HepG2 (cell line): ENCODE measurements around the gene TKFC. TPM values are rescaled to one million over a fixed set of nuclear protein-coding genes. Genes with fewer than 3 reads are reported as not detected.

Experiments used
- HCFC1 ChIP-seq: fragments of 150-350 bp; IDR thresholded peaks from 2 replicates; pipeline ENCODE4 v1.6.1; 2014; ENCODE audit warnings: low read depth, low read length
- IRF2 ChIP-seq: IDR thresholded peaks from 2 replicates; pipeline ENCODE4 v1.6.1; 2018; ENCODE audit warnings: missing genetic modification reagents, missing compliant biosample characterization
- JDP2 ChIP-seq: sonication (generic); formaldehyde crosslinking; IDR thresholded peaks from 2 replicates; pipeline ENCODE4 v1.8.1; 2022; ENCODE audit warnings: missing genetic modification reagents, borderline replicate concordance
- MEIS1 ChIP-seq: sonication (generic); formaldehyde crosslinking; IDR thresholded peaks from 2 replicates; pipeline ENCODE4 v1.9.0; 2021; ENCODE audit warnings: mild to moderate bottlenecking, missing genetic modification reagents, moderate library complexity, borderline replicate concordance
- SETDB1 ChIP-seq: sonication (generic); formaldehyde crosslinking; IDR thresholded peaks from 2 replicates; pipeline ENCODE4 v1.5.1; 2020; ENCODE audit warnings: missing genetic modification reagents, mild to moderate bottlenecking, borderline replicate concordance
- TRAFD1 ChIP-seq: sonication (generic); formaldehyde crosslinking; IDR thresholded peaks from 2 replicates; pipeline ENCODE4 v1.5.1; 2020; ENCODE audit warnings: missing genetic modification reagents, mild to moderate bottlenecking, borderline replicate concordance
- TSC22D2 ChIP-seq: sonication (generic); formaldehyde crosslinking; IDR thresholded peaks from 2 replicates; pipeline ENCODE4 v1.5.1; 2020; ENCODE audit warnings: missing genetic modification reagents, mild to moderate bottlenecking, borderline replicate concordance
- ZBTB42 ChIP-seq: sonication (generic); formaldehyde crosslinking; IDR thresholded peaks from 2 replicates; pipeline ENCODE4 v1.5.0; 2020; ENCODE audit warnings: mild to moderate bottlenecking, missing genetic modification reagents
- ZKSCAN1 ChIP-seq: fragments of 150-350 bp; IDR thresholded peaks from 2 replicates; pipeline ENCODE4 v1.6.1; 2014; ENCODE audit warnings: low read length
- ZNF292 ChIP-seq: sonication (generic); formaldehyde crosslinking; IDR thresholded peaks from 2 replicates; pipeline ENCODE4 v1.8.1; 2022; ENCODE audit warnings: mild to moderate bottlenecking, low read depth, missing genetic modification reagents, borderline replicate concordance
- ZNF737 ChIP-seq: sonication (generic); formaldehyde crosslinking; IDR thresholded peaks from 2 replicates; pipeline ENCODE4 v1.5.0; 2020; ENCODE audit warnings: missing genetic modification reagents, mild to moderate bottlenecking, borderline replicate concordance
- polyA plus RNA-seq, 8 experiments: library from polyadenylated mRNA; depleted of rRNA in 3 of 8; stranded (reverse) in 7 of 8; unstranded in 1 of 8; fragments of >200 nt; fragmentation: Illumina TruSeq in 4 of 8; extraction: Trizol in 4 of 8; gene quantifications; 2 replicates each; pipeline versions ENCODE4 v1.2.1 to v1.2.3, GENCODE V29; 2011 to 2016; ENCODE audit warnings: low read depth in 4 of 8, missing spikeins in 1 of 8, mixed read lengths in 1 of 8; ENCODE audit not compliant: insufficient read depth in 1 of 8
- total RNA-seq, 5 experiments: library from RNA; depleted of rRNA; stranded (reverse); fragments of >200 nt; fragmentation: Illumina TruSeq; extraction: Trizol; gene quantifications; 2 replicates each; pipeline ENCODE4 v1.2.3, GENCODE V29; 2016; ENCODE audit warnings: low read depth in 1 of 5
- TF ChIP-seq, protein P1 (sequence below): IDR thresholded peaks from 2 replicates; pipeline ENCODE4 v1.6.1; 2016; ENCODE audit warnings: mild to moderate bottlenecking
- TF ChIP-seq, protein P2 (sequence below): sonication (generic); formaldehyde crosslinking; IDR thresholded peaks from 2 replicates; pipeline ENCODE4 v1.5.0; 2020; ENCODE audit warnings: mild to moderate bottlenecking, missing genetic modification reagents, borderline replicate concordance
- TF ChIP-seq, protein P3 (sequence below): sonication (generic); formaldehyde crosslinking; IDR thresholded peaks from 2 replicates; pipeline ENCODE4 v1.8.0; 2022; ENCODE audit warnings: missing genetic modification reagents, mild to moderate bottlenecking, moderate library complexity, borderline replicate concordance

TKFC gene
- total and polyA plus RNA-seq, 2 of the 13 experiments (the other 11 are each of a cell fraction or from before 2014, with no cell fraction given): 147 to 197 TPM

DNA sequence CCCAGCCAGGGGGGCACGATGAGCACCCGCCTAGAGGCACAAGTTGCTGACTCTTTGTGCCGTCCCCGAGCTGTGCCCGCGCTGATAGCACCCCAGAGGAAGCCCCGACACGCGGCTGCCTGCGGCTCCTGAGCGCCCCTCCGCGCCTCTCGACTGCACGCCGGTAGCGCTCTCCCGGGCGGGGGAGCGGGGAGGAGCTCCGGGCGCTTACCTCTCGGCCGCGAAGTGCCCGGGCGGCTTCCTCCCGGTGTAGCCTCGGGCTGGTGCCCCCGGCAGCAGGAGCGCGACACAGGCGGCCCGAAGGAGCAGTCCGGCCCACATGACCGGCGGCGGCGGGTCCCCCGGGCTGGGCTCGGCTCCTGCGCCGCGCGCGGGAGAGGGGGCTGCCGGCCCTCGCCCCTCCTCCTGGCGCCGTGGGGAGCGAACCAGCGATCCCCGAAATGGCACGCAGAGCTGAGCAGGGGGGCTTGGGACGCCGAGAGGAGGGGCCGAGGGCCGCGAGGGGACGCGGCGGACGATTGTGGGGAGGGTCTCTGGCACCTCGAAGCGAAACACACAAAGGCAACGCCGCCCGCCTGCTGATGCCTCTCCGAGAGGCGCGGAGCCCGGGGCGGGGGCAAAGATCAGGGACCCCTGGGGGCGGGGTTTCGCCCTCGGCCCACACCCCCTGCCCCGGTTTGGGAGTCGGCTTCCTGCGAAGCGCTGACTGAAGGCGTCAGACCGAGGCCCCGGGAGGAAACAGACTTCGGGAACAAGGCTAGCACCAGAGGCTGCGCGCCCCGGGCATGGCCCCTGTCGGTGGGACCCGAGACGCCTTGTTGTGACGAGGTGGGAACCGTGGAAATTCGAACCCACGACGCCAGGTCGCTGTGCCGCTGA, 38.1 kb upstream of the TKFC start, which contains the start of gene VWCE (continued):
- TF ChIP-seq TRAFD1 (no peak), ZBTB42 (peak; percentile 62; the same call in 1 of the 2 replicates), JDP2 (CRISPR knock-in tag) (no peak; the same call in 1 of the 2 replicates), ZNF737 (CRISPR knock-in tag) (no peak), IRF2 (CRISPR knock-in tag) (peak; percentile 82), ZKSCAN1 (no peak), MEIS1 (CRISPR knock-in tag) (no peak), HCFC1 (no peak), ZNF292 (CRISPR knock-in tag) (no peak; the same call in 1 of the 2 replicates), SETDB1 (CRISPR knock-in tag) (peak; percentile 56; the same call in 1 of the 2 replicates), TSC22D2 (CRISPR knock-in tag) (no peak)
- TF ChIP-seq, protein P1, sequence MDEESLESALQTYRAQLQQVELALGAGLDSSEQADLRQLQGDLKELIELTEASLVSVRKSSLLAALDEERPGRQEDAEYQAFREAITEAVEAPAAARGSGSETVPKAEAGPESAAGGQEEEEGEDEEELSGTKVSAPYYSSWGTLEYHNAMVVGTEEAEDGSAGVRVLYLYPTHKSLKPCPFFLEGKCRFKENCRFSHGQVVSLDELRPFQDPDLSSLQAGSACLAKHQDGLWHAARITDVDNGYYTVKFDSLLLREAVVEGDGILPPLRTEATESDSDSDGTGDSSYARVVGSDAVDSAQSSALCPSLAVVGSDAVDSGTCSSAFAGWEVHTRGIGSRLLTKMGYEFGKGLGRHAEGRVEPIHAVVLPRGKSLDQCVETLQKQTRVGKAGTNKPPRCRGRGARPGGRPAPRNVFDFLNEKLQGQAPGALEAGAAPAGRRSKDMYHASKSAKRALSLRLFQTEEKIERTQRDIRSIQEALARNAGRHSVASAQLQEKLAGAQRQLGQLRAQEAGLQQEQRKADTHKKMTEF (CRISPR knock-in tag): peak; percentile 62; the same call in 1 of the 2 replicates
- TF ChIP-seq, protein P2, sequence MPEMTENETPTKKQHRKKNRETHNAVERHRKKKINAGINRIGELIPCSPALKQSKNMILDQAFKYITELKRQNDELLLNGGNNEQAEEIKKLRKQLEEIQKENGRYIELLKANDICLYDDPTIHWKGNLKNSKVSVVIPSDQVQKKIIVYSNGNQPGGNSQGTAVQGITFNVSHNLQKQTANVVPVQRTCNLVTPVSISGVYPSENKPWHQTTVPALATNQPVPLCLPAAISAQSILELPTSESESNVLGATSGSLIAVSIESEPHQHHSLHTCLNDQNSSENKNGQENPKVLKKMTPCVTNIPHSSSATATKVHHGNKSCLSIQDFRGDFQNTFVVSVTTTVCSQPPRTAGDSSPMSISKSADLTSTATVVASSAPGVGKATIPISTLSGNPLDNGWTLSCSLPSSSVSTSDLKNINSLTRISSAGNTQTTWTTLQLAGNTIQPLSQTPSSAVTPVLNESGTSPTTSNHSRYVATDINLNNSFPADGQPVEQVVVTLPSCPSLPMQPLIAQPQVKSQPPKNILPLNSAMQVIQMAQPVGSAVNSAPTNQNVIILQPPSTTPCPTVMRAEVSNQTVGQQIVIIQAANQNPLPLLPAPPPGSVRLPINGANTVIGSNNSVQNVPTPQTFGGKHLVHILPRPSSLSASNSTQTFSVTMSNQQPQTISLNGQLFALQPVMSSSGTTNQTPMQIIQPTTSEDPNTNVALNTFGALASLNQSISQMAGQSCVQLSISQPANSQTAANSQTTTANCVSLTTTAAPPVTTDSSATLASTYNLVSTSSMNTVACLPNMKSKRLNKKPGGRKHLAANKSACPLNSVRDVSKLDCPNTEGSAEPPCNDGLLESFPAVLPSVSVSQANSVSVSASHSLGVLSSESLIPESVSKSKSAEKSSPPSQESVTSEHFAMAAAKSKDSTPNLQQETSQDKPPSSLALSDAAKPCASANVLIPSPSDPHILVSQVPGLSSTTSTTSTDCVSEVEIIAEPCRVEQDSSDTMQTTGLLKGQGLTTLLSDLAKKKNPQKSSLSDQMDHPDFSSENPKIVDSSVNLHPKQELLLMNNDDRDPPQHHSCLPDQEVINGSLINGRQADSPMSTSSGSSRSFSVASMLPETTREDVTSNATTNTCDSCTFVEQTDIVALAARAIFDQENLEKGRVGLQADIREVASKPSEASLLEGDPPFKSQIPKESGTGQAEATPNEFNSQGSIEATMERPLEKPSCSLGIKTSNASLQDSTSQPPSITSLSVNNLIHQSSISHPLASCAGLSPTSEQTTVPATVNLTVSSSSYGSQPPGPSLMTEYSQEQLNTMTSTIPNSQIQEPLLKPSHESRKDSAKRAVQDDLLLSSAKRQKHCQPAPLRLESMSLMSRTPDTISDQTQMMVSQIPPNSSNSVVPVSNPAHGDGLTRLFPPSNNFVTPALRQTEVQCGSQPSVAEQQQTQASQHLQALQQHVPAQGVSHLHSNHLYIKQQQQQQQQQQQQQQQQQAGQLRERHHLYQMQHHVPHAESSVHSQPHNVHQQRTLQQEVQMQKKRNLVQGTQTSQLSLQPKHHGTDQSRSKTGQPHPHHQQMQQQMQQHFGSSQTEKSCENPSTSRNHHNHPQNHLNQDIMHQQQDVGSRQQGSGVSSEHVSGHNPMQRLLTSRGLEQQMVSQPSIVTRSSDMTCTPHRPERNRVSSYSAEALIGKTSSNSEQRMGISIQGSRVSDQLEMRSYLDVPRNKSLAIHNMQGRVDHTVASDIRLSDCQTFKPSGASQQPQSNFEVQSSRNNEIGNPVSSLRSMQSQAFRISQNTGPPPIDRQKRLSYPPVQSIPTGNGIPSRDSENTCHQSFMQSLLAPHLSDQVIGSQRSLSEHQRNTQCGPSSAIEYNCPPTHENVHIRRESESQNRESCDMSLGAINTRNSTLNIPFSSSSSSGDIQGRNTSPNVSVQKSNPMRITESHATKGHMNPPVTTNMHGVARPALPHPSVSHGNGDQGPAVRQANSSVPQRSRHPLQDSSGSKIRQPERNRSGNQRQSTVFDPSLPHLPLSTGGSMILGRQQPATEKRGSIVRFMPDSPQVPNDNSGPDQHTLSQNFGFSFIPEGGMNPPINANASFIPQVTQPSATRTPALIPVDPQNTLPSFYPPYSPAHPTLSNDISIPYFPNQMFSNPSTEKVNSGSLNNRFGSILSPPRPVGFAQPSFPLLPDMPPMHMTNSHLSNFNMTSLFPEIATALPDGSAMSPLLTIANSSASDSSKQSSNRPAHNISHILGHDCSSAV (CRISPR knock-in tag): no peak
- TF ChIP-seq, protein P3, sequence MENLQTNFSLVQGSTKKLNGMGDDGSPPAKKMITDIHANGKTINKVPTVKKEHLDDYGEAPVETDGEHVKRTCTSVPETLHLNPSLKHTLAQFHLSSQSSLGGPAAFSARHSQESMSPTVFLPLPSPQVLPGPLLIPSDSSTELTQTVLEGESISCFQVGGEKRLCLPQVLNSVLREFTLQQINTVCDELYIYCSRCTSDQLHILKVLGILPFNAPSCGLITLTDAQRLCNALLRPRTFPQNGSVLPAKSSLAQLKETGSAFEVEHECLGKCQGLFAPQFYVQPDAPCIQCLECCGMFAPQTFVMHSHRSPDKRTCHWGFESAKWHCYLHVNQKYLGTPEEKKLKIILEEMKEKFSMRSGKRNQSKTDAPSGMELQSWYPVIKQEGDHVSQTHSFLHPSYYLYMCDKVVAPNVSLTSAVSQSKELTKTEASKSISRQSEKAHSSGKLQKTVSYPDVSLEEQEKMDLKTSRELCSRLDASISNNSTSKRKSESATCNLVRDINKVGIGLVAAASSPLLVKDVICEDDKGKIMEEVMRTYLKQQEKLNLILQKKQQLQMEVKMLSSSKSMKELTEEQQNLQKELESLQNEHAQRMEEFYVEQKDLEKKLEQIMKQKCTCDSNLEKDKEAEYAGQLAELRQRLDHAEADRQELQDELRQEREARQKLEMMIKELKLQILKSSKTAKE (CRISPR knock-in tag): peak; percentile 32; the same call in 1 of the 2 replicates
